Measurements from ENCODE around the gene FGG.

The FGG gene

DNA sequence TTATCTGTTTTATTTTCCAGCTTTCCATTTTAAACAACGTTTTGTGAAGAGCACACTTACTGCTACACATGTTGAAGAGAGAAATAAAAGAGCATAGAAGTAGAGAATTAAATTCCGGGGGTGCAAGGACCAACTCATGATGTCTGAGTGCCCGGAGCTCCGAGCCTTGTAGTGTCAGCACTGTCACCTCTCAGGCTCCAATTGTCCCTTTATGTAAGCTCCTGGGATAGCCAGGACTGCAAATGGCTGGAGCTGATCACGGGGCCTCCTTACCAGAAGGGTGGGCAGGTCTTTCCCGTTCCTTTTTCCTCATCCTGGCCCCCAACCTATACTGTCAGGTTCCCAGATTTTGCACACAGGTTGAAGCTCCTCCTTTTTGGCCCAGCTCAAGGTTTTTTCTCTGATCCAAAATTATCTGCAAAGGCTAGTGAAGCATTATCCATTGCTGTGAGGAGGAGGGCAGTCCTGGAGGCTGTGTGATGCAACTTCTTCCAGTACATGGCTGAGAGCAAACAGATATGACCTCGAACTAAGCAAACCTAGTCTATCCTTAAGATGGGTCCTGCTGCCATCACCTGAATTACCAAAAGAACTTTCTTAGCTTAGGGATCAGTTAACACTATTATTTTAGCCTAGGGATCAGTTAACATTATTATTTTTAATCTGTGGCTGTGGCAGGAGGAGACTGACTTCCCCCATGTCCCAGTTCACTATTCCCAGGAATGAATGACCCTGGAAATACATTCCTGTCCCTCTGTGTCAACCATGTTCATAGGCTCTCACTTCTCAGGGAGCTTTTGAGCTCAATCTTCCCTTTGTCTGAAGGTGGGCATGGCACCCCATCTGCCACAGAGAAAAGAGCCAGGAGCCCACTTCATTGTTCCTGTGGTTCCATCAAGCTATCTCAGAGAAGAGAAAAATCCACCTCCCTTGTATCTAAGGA is at the start of gene FGG:
Gene FGG, minus strand, starts transcription at position 185 of the 943 bp plus-strand sequence. Its CDS starts 47 bp downstream, at position 138.
- no peak for DNase-seq (ENCODE audit: low spot score)
- H3K4me1 Mint-ChIP-seq (ENCODE audit: low read depth), result peaks cover 9% of the 10 kb centered on the region

DNA sequence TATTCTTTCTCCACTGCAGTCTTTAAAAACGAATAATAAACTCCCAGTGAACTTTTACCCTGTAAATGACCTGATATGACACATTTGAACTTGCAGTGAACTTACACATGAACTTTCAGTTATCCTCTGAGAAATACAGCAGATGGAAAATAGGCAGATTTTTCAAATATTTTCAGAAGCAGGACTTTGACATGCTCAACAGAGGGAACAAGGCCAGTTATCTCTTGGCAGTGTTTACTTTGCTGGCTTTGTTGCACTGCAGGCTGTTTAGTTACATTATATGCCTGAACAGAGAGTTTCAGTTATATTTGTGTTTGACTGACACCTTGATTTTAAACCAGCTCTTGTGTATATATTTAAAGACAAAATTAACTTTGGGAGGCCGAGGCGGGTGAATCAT is 47.6 kb upstream of the FGG start:
- DNase-seq (ENCODE audit: low spot score), result no peak
- H3K9me3 Mint-ChIP-seq, result no peaks in the 10 kb centered on the region
- no peaks in the 10 kb centered on the region for H3K27me3 Mint-ChIP-seq (ENCODE audit: low read depth)
- H3K4me1 Mint-ChIP-seq (ENCODE audit: low read depth), result no peaks in the 10 kb centered on the region
- H3K4me3 Mint-ChIP-seq, result no peak overlapping the region
- H3K27ac Mint-ChIP-seq, result no peak overlapping the region
- no peaks in the 10 kb centered on the region for H3K36me3 Mint-ChIP-seq (ENCODE audit: low read depth)

More for the DNA sequence above, at the start of gene FGG:
- Mint-ChIP-seq H3K36me3 (ENCODE audit: low read depth) (peaks cover 3% of the 10 kb centered on the region), H3K4me3 (no peak within 1 kb of the TSS), H3K27ac (no peak within 1 kb of the TSS), H3K27me3 (ENCODE audit: low read depth) (peaks cover 22% of the 10 kb centered on the region), H3K9me3 (peaks cover 5% of the 10 kb centered on the region)

DNA sequence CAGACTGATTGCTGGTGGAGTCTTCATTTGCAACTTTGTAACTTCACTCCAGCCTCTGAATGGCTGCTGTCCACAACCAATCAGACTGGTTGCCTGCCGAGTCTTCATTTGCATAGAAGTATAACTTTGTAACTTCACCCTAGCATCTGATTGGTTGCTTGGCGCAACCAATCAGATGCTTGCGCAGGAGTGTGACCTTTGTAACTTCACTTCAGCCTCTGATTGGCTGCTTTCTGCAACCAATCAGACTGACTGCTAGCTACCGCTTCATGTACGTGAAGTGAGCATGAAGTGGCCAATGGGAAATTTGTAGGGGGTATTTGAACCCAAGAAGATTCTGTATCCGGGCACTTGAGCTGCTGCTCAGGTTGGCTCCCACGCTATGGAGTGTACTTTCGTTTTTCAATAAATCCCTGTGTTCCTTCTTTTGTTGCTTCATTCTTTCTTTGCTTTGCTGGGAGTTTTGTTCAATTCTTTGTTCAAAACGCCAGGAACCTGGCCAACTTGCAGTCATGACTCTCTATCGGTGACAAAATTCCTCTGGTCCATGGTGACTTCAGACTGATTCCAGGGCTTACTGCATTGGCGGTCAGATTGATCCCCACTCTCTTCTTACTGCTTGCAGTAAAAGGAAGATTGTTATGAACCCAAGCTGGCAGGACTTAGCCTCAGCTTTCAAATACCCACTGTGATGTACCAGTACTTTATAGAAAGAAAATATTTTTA is 46.4 kb upstream of the FGG start:
- no peaks in the 10 kb centered on the region for H3K36me3 Mint-ChIP-seq (ENCODE audit: low read depth)
- H3K4me1 Mint-ChIP-seq (ENCODE audit: low read depth), result no peaks in the 10 kb centered on the region
- no peak overlapping the region for H3K27ac Mint-ChIP-seq
- no peaks in the 10 kb centered on the region for H3K27me3 Mint-ChIP-seq (ENCODE audit: low read depth)
- no peak overlapping the region for H3K4me3 Mint-ChIP-seq
- no peak for DNase-seq (ENCODE audit: low spot score)
- no peaks in the 10 kb centered on the region for H3K9me3 Mint-ChIP-seq

DNA sequence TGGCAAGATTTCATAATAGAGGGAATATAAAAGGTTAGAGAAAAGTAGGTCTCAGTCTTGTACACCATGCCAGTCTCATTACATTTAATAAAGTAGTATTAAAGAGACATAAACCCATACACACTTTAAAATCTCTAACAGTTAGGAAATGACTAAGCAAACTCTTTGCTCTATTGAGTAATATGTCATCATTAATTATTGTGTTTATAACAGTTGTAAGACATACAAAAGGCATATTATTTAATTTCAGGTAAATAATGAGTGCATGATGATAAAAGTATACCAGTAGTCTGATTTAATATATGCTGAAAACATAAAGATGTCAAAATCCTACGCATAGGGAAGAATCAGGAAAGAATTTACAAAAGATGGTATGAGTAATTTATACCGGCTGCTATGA is 31.0 kb upstream of the FGG start:
- DNase-seq (ENCODE audit: low spot score), result no peak
- no peaks in the 10 kb centered on the region for H3K9me3 Mint-ChIP-seq
- no peaks in the 10 kb centered on the region for H3K36me3 Mint-ChIP-seq (ENCODE audit: low read depth)
- no peak overlapping the region for H3K27ac Mint-ChIP-seq
- H3K27me3 Mint-ChIP-seq (ENCODE audit: low read depth), result peaks cover 3% of the 10 kb centered on the region
- no peak overlapping the region for H3K4me3 Mint-ChIP-seq
- no peaks in the 10 kb centered on the region for H3K4me1 Mint-ChIP-seq (ENCODE audit: low read depth)

DNA sequence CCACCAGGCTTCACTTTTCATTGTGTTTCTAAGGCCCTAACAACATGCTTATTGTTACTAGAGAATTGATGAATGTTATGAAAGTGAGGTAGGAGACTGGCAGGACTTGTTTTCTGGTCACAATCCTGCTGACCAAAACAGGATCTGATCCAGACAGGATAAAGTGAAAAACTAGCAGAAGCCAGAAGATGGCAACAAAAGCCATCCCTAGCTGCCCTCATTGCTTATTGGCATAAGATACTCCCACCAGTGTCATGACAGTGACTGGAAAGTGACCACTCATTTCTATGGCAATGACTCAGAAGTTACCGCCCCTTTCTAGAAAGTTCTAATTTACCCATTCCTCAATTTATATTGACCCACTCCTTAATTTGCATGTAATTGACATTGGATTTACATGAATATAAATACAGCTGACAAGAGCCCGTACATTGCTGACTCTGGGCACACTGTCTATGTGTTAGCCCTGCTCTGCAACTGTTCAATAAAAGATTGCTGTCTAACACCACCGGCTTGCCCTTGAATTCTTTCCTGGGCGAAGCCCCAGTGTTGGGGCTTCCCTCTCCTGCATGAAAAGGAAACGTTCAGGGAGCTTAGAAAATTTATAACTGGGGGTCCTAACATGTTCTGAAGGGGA is 30.0 kb upstream of the FGG start:
- DNase-seq (ENCODE audit: low spot score), result no peak
- Mint-ChIP-seq H3K27me3 (ENCODE audit: low read depth) (peaks cover 3% of the 10 kb centered on the region), H3K27ac (no peak overlapping the region), H3K36me3 (ENCODE audit: low read depth) (no peaks in the 10 kb centered on the region), H3K4me1 (ENCODE audit: low read depth) (no peaks in the 10 kb centered on the region), H3K4me3 (no peak overlapping the region), H3K9me3 (no peaks in the 10 kb centered on the region)

DNA sequence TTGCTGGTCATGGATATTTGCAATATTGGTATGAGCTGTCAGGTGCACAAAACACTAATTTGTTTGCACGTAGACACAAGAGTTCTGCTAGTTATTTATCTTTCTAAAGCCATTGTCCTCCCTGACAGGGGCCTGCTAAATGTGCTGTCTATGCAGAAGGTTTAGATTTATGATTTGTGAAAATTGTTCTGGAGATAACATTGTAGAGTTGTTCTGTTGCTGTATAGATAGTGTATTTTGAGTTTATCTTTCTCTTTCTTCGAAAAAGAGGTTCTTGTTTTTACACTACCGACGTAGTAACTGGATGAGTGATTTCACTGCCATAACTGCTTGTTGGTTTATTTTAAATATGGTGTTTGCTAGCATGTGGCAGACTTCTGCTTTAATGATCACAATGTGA is 28.5 kb upstream of the FGG start:
- no peak overlapping the region for H3K4me3 Mint-ChIP-seq
- no peaks in the 10 kb centered on the region for H3K36me3 Mint-ChIP-seq (ENCODE audit: low read depth)
- no peaks in the 10 kb centered on the region for H3K4me1 Mint-ChIP-seq (ENCODE audit: low read depth)
- DNase-seq (ENCODE audit: low spot score), result no peak
- no peaks in the 10 kb centered on the region for H3K9me3 Mint-ChIP-seq
- no peak overlapping the region for H3K27ac Mint-ChIP-seq
- no peaks in the 10 kb centered on the region for H3K27me3 Mint-ChIP-seq (ENCODE audit: low read depth)

DNA sequence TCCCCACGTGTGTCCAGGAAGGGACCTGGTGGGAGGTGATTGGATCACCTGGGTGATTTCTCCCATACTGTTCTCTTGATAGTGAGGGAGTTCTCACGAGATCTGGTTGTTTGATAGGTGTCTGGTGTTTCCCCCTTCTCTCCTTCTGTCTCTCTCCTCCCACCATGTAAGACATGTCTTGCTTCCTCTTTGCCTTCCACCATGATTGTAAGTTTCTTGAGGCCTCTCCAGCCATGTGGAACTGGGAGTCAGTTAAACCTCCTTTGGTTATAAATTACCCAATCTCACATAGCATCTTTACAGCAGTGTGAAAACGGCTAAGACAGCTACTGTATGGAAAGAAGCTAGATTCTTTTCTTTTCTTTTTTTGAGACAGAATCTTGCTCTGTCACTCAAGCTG is 21.6 kb upstream of the FGG start:
- Mint-ChIP-seq H3K27ac (no peak overlapping the region), H3K4me3 (no peak overlapping the region), H3K27me3 (ENCODE audit: low read depth) (peaks cover 10% of the 10 kb centered on the region), H3K4me1 (ENCODE audit: low read depth) (no peaks in the 10 kb centered on the region), H3K36me3 (ENCODE audit: low read depth) (no peaks in the 10 kb centered on the region), H3K9me3 (no peaks in the 10 kb centered on the region)
- no peak for DNase-seq (ENCODE audit: low spot score)

DNA sequence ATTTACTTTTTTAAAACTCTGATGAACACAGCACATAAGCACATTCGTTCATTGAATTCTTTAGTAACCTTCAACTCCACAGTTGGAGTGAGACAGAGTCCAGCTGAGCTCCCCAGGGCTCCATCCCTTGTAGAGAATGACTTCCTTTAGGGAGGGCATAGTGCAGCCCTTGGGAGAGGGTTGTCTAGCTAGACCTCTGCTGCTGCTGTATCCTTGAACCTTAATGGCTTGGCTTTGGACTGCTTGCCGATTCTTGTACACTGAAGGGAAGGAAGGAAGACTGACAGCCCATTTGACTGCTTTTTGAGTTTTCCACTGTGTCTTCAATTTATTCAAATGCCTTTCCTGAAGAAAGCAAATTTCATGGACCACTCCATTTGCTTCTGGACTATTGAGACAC is 19.4 kb upstream of the FGG start:
- Mint-ChIP-seq H3K9me3 (no peaks in the 10 kb centered on the region), H3K4me1 (ENCODE audit: low read depth) (no peaks in the 10 kb centered on the region), H3K4me3 (no peak overlapping the region), H3K36me3 (ENCODE audit: low read depth) (no peaks in the 10 kb centered on the region), H3K27me3 (ENCODE audit: low read depth) (peaks cover 10% of the 10 kb centered on the region), H3K27ac (no peak overlapping the region)
- DNase-seq (ENCODE audit: low spot score), result no peak

DNA sequence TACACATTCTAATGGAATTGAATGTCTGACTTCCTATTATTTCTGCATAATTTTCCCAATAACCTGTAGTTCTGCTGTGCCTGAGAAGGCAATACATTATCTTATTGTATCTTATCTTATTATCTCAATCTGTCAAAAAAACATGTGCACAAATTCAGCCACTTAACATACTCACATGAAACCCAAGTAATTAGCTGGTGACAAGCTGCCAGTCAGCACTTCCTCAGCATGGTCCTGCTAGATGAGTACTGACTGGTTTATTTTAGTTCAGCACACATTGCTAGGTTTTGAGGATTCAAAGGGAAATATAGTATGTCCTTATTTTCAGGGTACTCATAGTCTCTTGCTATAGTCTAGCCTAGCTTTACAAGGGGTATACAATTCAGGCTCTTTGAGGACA is 17.9 kb upstream of the FGG start:
- H3K27me3 Mint-ChIP-seq (ENCODE audit: low read depth), result peaks cover 21% of the 10 kb centered on the region
- H3K4me3 Mint-ChIP-seq, result no peak overlapping the region
- H3K27ac Mint-ChIP-seq, result no peak overlapping the region
- no peaks in the 10 kb centered on the region for H3K9me3 Mint-ChIP-seq
- H3K36me3 Mint-ChIP-seq (ENCODE audit: low read depth), result no peaks in the 10 kb centered on the region
- H3K4me1 Mint-ChIP-seq (ENCODE audit: low read depth), result no peaks in the 10 kb centered on the region
- no peak for DNase-seq (ENCODE audit: low spot score)

DNA sequence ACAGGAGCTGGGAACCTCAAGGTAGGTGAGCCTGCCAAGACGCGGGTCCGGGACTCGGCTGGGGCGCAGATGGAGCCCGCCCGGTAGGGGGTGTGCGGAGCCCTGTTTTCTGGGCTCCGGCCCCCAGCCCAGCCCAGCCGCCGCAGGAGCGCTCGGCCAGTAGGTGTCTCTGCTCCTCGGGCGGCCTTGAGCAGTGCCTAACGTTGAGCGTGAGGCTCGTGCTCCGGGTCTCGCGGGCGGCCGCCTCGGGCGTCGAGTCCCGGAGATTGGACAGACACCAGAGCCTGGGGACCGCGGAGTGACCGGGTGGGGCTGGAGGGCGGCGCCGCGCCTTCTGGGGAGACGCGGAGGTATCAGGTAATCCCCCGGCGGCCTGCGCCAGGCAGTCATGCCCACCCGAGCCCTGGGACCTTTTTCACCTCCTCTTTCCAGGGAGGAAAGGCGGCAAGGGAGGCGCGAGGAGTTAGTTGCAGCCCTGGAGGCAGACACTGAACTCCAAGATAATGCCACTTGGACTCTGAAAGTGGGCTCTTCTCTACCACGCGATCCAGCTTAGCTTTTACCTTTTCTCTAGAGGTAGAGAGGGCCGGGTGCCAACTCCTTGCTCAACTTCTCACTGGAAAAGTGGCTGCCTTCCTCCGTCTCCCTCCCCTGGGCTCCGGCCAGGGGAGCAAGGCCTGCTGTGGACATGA is 14.5 kb upstream of the FGG start:
- Mint-ChIP-seq H3K4me3 (no peak overlapping the region), H3K9me3 (no peaks in the 10 kb centered on the region), H3K36me3 (ENCODE audit: low read depth) (no peaks in the 10 kb centered on the region)

DNA sequence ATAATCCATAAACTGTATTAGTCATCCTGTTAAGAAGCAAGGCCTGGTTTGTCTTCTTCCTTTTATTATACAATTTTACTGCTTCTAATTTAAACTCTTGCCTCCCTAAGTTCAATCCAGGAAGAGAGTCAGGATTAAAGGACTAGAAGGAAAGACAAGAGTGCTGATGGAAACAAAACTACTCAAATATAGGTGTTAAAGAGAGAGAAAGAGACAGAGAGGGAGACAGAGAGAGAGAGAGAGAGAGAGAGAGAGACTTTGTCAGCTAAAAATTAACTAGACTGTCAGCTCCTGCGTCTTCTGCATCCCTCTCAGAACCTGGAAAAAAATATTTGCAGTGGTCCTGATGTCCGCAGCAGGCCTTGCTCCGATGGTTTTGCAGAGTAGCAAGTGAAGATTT is 13.5 kb upstream of the FGG start:
- DNase-seq (ENCODE audit: low spot score), result no peak
- Mint-ChIP-seq H3K4me1 (ENCODE audit: low read depth) (no peaks in the 10 kb centered on the region), H3K9me3 (no peaks in the 10 kb centered on the region), H3K36me3 (ENCODE audit: low read depth) (no peaks in the 10 kb centered on the region), H3K27ac (no peak overlapping the region), H3K27me3 (ENCODE audit: low read depth) (peaks cover 20% of the 10 kb centered on the region), H3K4me3 (no peak overlapping the region)

More for the DNA sequence above, 14.5 kb upstream of the FGG start:
- DNase-seq (ENCODE audit: low spot score), result peak; percentile 44
- Mint-ChIP-seq H3K27ac (no peak overlapping the region), H3K4me1 (ENCODE audit: low read depth) (no peaks in the 10 kb centered on the region), H3K27me3 (ENCODE audit: low read depth) (peaks cover 17% of the 10 kb centered on the region)

DNA sequence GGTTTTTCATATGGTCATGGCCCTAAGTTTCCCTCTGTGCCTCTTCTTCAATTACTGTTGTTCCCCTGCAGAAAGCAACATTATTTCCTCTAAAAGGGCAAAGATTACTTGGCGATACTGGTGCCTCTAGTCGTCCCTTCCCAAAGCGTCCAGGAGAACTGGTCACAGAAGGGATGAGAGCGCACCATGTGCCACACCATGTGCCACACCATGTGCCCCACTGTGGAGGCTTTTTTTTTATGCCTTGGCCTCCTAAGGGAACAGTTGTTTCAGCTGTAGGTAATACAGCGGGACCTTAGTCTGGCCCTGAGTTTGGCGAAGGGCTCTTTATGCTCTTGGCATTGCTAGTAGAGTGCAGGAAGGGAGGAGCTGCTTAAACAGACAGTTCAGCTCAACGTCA is 11.5 kb upstream of the FGG start:
- Mint-ChIP-seq H3K4me1 (ENCODE audit: low read depth) (no peaks in the 10 kb centered on the region), H3K9me3 (no peaks in the 10 kb centered on the region), H3K36me3 (ENCODE audit: low read depth) (no peaks in the 10 kb centered on the region), H3K4me3 (no peak overlapping the region), H3K27me3 (ENCODE audit: low read depth) (peaks cover 17% of the 10 kb centered on the region), H3K27ac (no peak overlapping the region)
- DNase-seq (ENCODE audit: low spot score), result no peak

DNA sequence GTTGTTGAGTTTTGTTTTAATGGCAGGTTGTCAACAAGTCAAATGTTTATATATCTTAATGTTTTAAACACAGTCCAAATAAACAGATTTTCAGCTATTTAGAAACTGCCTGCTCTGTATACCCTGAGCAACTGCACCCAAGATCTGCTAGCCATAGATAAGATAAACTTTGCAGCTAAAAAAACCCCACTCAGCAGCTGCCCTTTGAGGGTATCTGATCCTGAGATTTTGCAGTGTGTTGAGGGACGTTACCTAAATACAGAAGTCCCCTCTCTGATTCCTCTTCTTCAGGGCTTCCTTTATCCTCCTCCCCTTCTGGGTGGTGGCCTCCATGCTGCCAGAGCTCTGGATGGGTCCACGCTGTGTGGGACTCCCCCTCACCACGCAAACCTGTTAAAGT is 11.0 kb upstream of the FGG start:
- Mint-ChIP-seq H3K4me1 (ENCODE audit: low read depth) (no peaks in the 10 kb centered on the region), H3K4me3 (no peak overlapping the region), H3K27me3 (ENCODE audit: low read depth) (peaks cover 17% of the 10 kb centered on the region), H3K36me3 (ENCODE audit: low read depth) (no peaks in the 10 kb centered on the region), H3K9me3 (no peaks in the 10 kb centered on the region), H3K27ac (no peak overlapping the region)
- DNase-seq (ENCODE audit: low spot score), result no peak

Measured in T-helper 2 cell treated with Interferon-gamma antibody and Interleukin-4, amounts not matched to agents 5 μg/mL and 100 μg/mL, for 36 hours (primary cell).